ENCODE results near the gene SDE2.
"Not testable (repeated sequence)": the region's sequence is repeated elsewhere in the genome, so short reads cannot be mapped to it uniquely, and the experiment has no call there.

SDE2 gene

DNA sequence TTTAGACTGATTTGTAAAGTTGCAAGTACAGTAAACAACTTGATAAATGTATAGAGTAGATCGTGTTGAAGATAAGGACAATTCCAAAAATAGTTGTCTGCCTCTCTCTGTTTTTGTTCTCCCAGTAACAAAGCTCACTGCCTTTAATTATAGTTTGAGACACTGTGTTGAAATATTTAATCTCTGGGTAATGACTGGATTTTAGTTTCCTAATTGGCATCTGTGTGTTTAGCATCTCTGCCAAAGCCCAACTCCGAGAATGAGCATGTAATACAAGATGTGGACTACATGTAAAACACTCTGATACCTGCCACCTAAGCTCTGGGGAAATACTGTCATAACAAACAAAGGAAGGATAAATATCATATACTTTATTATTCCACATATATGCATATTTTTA lies 27.7 kb upstream of the SDE2 start:
- Mint-ChIP-seq H3K4me3 (no peak overlapping the region), H3K9me3 (no peaks in the 10 kb centered on the region), H3K36me3 (no peaks in the 10 kb centered on the region), H3K27me3 (no peaks in the 10 kb centered on the region), H3K4me1 (peaks cover 12% of the 10 kb centered on the region), H3K27ac (peak overlapping the region; percentile 18)
- ATAC-seq (ENCODE audit: low read depth) (no peak), DNase-seq (ENCODE audit: low spot score in 2 of 2) (no peak)

DNA sequence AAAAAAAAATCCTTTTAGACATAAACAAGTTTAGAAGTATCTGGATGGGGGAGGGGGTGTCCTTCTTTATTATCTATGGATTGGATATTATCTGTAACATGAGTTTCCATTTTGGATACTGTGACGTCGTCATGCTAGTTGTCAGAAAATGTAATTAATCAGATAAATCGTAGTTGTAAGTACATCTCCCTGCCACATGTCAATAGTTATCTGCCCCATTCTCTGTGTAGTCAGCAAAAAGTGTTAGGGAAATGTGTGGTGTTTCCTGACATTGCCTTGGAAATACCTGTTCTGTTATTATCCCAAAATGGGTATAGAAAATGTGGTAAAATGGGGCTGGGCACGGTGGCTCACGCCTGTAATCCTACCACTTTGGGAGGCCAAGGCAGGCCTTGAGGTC lies 24.6 kb upstream of the SDE2 start:
- ATAC-seq (ENCODE audit: low read depth) = no peak
- Mint-ChIP-seq H3K4me1 (no peaks in the 10 kb centered on the region), H3K27ac (no peak overlapping the region), H3K4me3 (no peak overlapping the region), H3K27me3 (no peaks in the 10 kb centered on the region), H3K36me3 (no peaks in the 10 kb centered on the region), H3K9me3 (no peaks in the 10 kb centered on the region)
- no peak for DNase-seq (ENCODE audit: low spot score in 2 of 2)

DNA sequence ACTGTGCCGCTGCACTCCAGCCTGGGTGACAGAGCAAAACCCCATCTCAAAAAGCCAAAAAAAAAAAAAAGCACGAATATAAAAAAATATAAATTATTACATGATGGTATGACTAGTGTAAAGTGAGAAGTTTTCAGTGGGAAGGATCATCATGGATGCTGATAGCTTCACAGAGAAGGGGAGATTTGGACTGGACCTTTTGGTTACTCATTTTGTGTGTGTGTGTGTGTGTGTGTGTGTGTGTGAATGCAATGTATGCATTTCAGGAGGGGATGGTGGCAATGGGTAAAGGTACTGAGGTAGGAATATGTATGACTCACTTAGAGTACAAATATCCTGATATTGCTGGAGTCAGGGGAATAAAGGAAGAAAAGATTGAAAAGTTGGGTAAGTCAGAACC lies 22.7 kb upstream of the SDE2 start:
- Mint-ChIP-seq H3K9me3 (no peaks in the 10 kb centered on the region), H3K27ac (no peak overlapping the region), H3K36me3 (no peaks in the 10 kb centered on the region), H3K27me3 (no peaks in the 10 kb centered on the region), H3K4me1 (no peaks in the 10 kb centered on the region), H3K4me3 (no peak overlapping the region)
- no peak for ATAC-seq (ENCODE audit: low read depth)
- DNase-seq (ENCODE audit: low spot score in 2 of 2) = no peak

DNA sequence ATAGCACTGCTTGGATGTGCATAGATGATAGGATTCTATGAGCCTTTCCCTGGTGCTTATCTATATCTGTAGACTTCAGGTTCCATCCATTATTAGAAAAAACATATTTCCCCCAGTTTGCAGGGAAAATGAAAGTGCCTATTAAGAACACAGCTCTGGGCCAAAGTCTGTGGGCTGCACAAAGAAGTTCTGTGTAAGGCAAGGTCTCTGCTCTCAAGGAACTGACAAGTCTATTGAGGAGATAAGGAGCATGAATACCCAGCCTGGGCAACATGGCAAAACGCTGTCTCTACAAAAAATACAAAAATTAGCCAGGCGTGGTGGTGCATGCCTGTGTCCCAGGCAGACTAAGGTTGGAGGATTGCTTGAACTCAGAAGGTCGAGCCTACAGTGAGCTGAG lies 22.3 kb upstream of the SDE2 start:
- no peaks in the 10 kb centered on the region for H3K9me3 Mint-ChIP-seq
- H3K4me3 Mint-ChIP-seq = no peak overlapping the region
- no peaks in the 10 kb centered on the region for H3K4me1 Mint-ChIP-seq
- H3K36me3 Mint-ChIP-seq = no peaks in the 10 kb centered on the region
- no peak for ATAC-seq (ENCODE audit: low read depth)
- no peaks in the 10 kb centered on the region for H3K27me3 Mint-ChIP-seq
- H3K27ac Mint-ChIP-seq = no peak overlapping the region
- DNase-seq (ENCODE audit: low spot score in 2 of 2) = no peak

DNA sequence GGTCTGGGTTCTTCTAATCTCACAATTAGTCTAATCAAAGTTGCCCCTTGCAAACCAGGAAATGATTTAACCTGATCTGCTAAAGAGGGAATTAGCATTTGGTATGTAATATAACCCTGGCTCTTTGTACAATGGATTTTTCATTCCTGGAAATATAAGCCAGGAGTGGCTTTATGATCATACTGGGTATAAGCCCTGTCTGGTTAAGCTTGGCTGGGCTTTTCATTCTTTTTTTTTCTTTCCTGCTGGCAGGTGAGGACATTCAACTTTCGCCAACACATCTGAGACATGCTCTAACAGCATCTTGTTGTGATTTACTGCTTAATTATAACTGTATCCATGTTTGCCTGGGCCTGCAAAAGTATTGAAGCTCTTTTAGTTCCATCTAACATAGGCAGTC lies 20.4 kb upstream of the SDE2 start:
- Mint-ChIP-seq H3K4me3 (no peak overlapping the region), H3K9me3 (no peaks in the 10 kb centered on the region), H3K4me1 (peaks cover 3% of the 10 kb centered on the region), H3K27ac (no peak overlapping the region), H3K27me3 (no peaks in the 10 kb centered on the region), H3K36me3 (no peaks in the 10 kb centered on the region)
- DNase-seq (ENCODE audit: low spot score in 2 of 2) (no peak), ATAC-seq (ENCODE audit: low read depth) (no peak)

DNA sequence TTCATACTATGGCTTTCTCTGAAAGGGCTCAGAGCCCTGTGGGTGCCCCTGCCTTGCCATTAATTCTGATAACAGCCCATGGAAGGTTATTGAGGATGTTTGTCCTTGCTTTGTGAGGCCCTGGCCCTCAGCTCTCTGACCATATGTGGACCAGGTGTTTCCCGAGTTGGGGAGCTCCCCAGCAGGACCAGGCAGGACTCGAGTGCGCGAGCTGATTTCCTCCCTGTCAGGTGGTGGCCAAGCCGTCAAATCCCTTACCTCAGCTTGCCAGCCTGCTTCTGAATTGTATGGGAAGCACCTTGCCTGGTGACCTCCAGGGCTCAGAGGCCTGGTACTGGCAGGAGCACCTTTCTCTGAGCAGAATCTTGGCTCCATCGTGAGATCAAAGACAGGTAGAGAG lies 17.9 kb upstream of the SDE2 start:
- DNase-seq (ENCODE audit: low spot score in 2 of 2) (no peak), ATAC-seq (ENCODE audit: low read depth) (no peak)
- Mint-ChIP-seq H3K27me3 (peaks cover 2% of the 10 kb centered on the region), H3K36me3 (no peaks in the 10 kb centered on the region), H3K4me3 (no peak overlapping the region), H3K9me3 (no peaks in the 10 kb centered on the region), H3K27ac (no peak overlapping the region), H3K4me1 (peaks cover 3% of the 10 kb centered on the region)

DNA sequence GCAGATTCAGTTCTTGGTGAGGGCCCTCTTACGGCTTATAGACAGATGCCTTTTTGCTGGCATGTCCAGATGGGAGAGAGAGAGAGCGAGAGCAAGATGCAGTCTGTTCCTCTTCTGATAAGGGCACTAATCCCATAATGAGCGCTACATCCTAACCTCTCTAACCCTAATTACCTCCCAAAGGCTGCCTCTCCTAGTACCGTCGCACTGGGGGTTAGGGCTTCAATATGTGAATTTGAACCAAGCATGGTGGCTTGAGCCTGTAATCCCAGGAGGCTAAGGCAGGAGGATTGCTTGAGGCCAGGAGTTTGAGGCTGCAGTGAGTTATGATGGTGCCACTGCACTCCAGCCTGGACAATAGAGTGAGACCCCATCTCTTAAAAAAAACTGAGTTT lies 10.5 kb upstream of the SDE2 start:
- DNase-seq (ENCODE audit: low spot score in 2 of 2) (no peak), ATAC-seq (ENCODE audit: low read depth) (no peak)
- Mint-ChIP-seq H3K36me3 (no peaks in the 10 kb centered on the region), H3K27me3 (peaks cover 2% of the 10 kb centered on the region), H3K27ac (no peak overlapping the region), H3K9me3 (no peaks in the 10 kb centered on the region), H3K4me3 (no peak overlapping the region), H3K4me1 (no peaks in the 10 kb centered on the region)

DNA sequence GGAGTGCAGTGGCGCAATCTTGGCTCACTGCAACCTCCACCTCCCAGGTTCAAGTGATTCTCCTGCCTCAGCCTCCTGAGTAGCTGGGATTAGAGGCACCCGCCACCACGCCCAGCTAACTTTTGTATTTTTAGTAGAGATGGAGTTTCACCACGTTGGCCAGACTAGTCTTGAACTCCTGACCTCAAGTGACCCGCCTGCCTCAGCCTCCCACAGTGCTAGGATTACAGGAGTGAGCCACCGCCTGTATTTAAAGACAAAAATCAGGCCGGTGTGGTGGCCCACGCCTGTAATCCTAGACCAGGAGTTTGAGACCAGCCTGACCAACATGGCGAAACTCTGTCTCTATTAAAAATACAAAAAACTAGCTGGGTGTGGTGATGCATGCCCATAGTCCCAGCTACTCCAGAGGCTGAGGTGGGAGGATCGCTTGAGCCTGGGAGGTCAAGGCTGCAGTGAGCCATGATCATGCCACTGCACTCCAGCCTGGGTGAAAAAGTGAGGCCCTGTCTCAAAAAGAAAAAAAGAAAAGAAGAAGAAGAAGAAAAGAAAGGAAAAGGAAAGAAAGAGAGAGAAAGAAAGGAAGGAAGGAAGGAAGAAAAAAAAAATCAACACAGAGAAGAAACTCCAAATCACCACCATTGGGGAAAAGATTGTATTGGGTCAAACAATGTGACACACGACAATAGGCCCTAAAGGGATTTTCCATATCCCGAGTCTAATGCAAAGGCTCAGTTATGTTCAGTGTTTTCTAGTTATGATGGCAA lies 8.2 kb upstream of the SDE2 start:
- not testable (repeated sequence) for ATAC-seq (ENCODE audit: low read depth); DNase-seq (ENCODE audit: low spot score in 2 of 2); H3K36me3 Mint-ChIP-seq; H3K9me3 Mint-ChIP-seq; H3K27ac Mint-ChIP-seq; H3K4me3 Mint-ChIP-seq; H3K27me3 Mint-ChIP-seq
- H3K4me1 Mint-ChIP-seq = peaks cover 18% of the 10 kb centered on the region

DNA sequence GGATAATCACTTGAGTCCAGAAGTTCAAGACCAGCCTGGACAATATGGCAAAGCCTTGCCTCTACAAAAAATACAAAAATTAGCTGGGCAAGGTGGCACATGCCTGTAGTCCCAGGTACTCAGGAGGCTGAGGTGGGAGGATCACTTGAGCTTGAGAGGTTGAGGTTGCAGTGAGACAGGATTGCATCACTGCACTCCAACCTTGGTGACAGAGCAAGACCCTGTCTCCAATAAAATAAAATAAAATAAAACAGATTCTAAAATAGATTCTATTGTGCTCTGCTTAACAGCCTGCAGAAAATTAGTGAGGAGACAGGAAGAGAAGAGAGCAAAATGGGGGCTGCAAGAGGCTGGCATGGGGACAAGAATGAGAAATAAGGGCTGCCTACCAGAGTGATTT lies 7.5 kb upstream of the SDE2 start:
- no peak for DNase-seq (ENCODE audit: low spot score in 2 of 2)
- Mint-ChIP-seq H3K4me1 (peaks cover 23% of the 10 kb centered on the region), H3K4me3 (no peak overlapping the region), H3K27ac (no peak overlapping the region), H3K27me3 (no peaks in the 10 kb centered on the region), H3K36me3 (no peaks in the 10 kb centered on the region), H3K9me3 (no peaks in the 10 kb centered on the region)
- ATAC-seq (ENCODE audit: low read depth) = no peak

DNA sequence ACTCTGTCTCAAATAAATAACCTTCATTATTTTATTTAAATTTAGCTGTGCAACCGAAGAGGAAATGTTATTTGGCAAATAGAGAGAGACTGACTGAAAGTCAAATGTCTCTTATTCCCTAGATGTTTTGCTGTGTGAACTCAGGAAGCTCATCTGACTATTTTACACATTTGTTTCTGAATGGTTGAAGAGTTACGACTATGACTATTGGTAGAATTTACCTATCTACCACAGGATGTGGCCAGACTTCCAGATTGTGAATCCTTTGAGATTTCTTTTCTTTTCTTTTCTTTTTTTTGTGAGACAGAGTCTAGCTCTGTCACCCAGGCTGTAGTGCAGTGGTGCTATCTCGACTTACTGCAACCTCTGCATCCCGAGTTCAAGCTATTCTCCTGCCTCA lies 5.3 kb upstream of the SDE2 start:
- no peak for DNase-seq (ENCODE audit: low spot score in 2 of 2)
- H3K36me3 Mint-ChIP-seq = no peaks in the 10 kb centered on the region
- H3K27ac Mint-ChIP-seq = peak overlapping the region; percentile 100
- H3K27me3 Mint-ChIP-seq = no peaks in the 10 kb centered on the region
- peaks cover 29% of the 10 kb centered on the region for H3K4me1 Mint-ChIP-seq
- H3K9me3 Mint-ChIP-seq = no peaks in the 10 kb centered on the region
- ATAC-seq (ENCODE audit: low read depth) = no peak
- H3K4me3 Mint-ChIP-seq = no peak overlapping the region

DNA sequence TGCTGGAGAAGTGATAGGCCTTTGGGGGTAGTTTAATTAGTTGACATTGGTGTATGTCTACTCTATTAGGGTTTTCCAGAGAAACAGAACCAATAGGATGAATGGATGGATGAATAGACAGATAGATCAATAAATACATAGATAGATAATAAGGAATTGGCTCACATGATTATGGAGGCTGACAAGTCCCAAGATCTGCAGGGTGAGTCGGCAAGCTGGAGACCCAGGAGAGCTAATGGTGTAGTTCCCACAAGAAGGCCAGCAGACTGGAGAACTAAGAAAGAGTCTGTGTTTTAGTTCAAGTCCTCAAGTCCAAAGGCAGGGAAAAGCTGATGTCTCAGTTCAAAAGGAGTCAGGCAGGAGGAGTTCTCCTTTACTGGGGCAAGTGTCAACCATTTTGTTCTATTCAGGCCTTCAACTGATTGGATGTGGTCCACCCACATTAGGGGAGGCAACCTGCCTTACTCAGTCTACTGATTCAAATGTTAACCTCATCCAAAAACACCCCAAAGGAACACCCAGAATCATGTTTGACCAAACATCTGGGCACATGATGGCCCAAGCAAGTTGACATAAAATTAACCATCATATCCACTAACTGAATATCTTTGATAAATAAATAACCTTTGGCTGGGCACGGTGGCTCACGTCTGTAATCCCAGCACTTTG lies 4.5 kb upstream of the SDE2 start:
- Mint-ChIP-seq H3K4me1 (peaks cover 29% of the 10 kb centered on the region), H3K9me3 (no peaks in the 10 kb centered on the region), H3K27ac (peak overlapping the region; percentile 100), H3K4me3 (no peak overlapping the region), H3K36me3 (no peaks in the 10 kb centered on the region), H3K27me3 (no peaks in the 10 kb centered on the region)
- DNase-seq (ENCODE audit: low spot score in 2 of 2) = no peak
- no peak for ATAC-seq (ENCODE audit: low read depth)

DNA sequence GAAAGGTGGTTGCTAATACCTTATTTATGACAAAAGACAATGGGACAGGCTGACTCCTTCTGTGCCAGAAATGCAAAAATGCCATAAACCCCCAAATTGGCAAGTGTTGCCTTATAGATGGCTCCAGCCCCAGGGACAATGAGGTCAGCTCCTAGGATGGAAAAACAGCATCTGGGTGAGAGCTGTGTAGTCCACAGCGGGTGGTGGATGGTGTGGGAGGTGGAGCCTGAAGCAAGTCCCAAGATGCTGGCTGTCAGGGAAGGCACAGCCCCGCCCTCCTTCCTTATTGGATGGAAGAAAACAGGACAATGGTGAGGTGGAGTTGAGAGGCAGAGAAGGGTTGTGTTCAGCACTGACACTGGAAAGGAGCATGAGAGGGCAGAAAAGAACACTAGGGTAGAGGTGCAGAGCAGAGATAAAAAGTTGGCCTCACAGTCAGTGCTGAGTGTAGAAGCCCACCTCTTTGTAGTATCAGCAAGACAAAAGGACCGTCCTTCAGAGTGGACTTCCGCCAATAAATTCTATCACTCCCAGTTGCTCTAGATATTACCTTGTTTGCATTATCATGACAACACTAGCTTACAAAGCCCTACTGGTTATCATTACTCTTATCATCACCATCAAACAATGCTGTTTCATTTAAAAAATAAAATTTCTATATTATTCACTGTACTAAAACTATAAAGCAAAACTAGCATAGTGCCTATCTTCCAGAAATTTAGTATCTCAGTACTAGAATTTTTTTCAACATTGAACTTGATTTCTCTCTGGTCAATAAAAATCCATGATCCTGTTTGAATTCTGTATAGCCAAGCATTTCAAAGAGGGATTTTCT lies 3.7 kb upstream of the SDE2 start:
- Mint-ChIP-seq H3K9me3 (no peaks in the 10 kb centered on the region), H3K4me1 (peaks cover 31% of the 10 kb centered on the region), H3K36me3 (no peaks in the 10 kb centered on the region), H3K27ac (peak overlapping the region; percentile 100), H3K27me3 (no peaks in the 10 kb centered on the region), H3K4me3 (peak overlapping the region; percentile 22)
- DNase-seq (ENCODE audit: low spot score in 2 of 2) = no peak
- ATAC-seq (ENCODE audit: low read depth) = no peak

DNA sequence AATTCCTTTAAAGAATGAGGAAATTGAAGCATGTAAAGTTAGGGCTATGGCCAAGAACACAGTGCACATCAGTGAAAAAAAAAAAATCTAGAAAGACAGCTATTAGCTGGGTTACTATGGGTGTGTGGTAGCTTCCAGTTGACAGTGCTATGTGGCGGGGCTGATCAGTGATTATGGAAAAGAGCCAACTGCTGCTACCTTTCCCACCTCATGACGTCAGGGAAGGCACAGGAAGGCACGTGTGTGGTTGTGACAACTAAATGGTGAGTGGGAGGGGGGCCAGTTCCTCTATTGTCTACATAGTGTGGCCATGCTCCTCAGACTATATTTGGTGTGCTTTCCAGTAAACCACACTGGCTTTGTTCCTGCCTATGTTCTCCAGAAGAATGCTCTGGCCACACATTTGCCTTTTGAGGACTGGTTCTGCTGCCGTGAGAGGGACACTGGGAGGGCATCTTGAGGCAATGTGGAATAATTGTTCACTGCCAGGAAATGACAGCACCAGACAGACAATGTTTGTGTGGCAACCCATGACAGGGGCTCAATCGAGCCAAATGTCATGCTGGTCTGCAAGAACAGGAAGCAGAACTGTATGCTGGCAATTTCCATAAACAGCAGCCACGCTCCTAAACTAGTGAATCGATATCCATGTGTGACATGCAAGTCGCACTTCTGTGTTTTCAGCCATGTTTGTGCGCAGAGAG lies 3.0 kb upstream of the SDE2 start:
- H3K4me1 Mint-ChIP-seq = peaks cover 31% of the 10 kb centered on the region
- ATAC-seq (ENCODE audit: low read depth) (peak; percentile 49), DNase-seq (ENCODE audit: low spot score in 2 of 2) (peak; percentile 65 to 73)
- H3K27ac Mint-ChIP-seq = peak overlapping the region; percentile 100
- no peaks in the 10 kb centered on the region for H3K27me3 Mint-ChIP-seq
- no peaks in the 10 kb centered on the region for H3K9me3 Mint-ChIP-seq
- H3K4me3 Mint-ChIP-seq = peak overlapping the region; percentile 22
- no peaks in the 10 kb centered on the region for H3K36me3 Mint-ChIP-seq

DNA sequence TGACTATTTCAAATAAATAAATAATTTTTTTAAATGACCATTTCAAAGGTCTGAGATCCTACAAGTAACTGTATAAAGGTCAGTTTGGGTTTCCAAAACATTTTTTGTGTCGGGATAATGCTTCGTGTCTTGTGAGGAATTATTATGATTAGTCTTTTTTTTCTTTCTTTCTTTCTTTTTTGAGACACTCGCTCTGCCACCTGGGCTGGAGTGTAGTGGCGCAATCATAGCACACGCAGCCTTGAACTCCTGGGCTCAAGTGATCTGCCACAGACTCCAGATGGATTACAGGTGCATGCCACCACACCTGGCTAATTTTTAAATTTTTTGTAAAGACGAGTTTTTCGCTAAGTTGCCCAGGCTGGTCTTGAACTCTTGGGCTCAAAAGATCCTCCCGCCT lies 1.9 kb upstream of the SDE2 start:
- DNase-seq (ENCODE audit: low spot score in 2 of 2) = no peak
- no peaks in the 10 kb centered on the region for H3K9me3 Mint-ChIP-seq
- ATAC-seq (ENCODE audit: low read depth) = no peak
- peak overlapping the region; percentile 100 for H3K27ac Mint-ChIP-seq
- H3K27me3 Mint-ChIP-seq = no peaks in the 10 kb centered on the region
- no peaks in the 10 kb centered on the region for H3K36me3 Mint-ChIP-seq
- no peak overlapping the region for H3K4me3 Mint-ChIP-seq
- peaks cover 36% of the 10 kb centered on the region for H3K4me1 Mint-ChIP-seq

All from memory B cell (primary cell).